Epithelial cell of proximal tubule (primary cell): ENCODE data around the gene SELENOH. TPM values are rescaled to one million over a fixed set of nuclear protein-coding genes. Genes with fewer than 3 reads are reported as not detected.

Experiments used
- DNase-seq: peaks from one replicate; pipeline ENCODE4 v3.0.0-alpha.2; 2011; ENCODE audit warnings: low read depth
- H3K4me3 ChIP-seq: 2 replicates; pipeline ENCODE4 v1.5.1; 2011; ENCODE audit warnings: low read depth, mild to moderate bottlenecking, low read length
- CTCF ChIP-seq: conservative IDR thresholded peaks from 2 replicates; pipeline ENCODE4 v1.5.1; 2012; ENCODE audit warnings: low read depth, mild to moderate bottlenecking, low read length
- total RNA-seq: library from RNA; depleted of rRNA; stranded (reverse); fragments of >200 nt; gene quantifications from 2 replicates; pipeline ENCODE4 v1.2.3, GENCODE V29; 2015

The SELENOH gene
- total RNA-seq, 1 donor from 2014 or later = 279 TPM

DNA sequence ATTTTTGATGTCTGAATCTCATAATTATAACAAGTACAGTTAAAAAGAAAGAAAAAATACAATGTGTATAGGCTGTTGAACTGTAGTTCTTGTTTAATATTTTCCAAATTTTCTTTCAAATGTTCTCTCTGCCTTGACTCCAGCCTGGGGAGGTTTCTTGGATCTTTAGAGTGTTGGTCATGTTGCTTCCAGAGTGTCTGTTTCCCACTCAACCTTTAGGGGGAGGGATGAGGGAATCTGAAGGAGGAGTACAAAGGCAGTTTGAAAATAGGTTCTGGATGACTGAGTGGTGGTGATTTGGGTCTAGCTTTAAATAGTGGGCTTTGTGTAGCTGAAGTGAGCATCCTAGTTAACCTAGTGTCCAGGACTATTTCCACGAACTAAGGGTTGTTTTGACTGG, 22.3 kb downstream of the SELENOH start:
- H3K4me3 ChIP-seq = peak overlapping the region; percentile 65
- no peak for DNase-seq
- TF ChIP-seq CTCF = peak; percentile 50

DNA sequence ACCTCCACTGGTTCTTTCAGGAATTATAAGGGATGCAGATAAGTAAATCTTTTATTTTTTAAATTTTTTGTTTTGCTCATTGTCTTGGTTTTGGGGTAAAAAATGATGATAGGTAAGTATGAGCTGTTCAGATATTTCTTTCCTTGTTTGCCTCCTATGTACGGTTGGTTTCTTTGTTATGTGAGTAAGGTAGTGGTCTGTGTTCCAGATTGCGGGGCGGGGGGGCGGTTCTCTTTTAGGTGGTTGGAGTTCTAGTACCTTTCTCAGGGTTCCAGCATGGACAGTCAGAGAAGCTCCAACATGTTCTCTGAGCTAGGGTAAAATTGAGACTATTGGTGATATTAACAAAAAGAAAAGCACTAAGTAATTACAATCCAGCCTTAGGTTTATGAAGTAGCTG, 22.7 kb downstream of the SELENOH start:
- no peak for TF ChIP-seq CTCF
- DNase-seq = no peak
- peak overlapping the region; percentile 65 for H3K4me3 ChIP-seq

DNA sequence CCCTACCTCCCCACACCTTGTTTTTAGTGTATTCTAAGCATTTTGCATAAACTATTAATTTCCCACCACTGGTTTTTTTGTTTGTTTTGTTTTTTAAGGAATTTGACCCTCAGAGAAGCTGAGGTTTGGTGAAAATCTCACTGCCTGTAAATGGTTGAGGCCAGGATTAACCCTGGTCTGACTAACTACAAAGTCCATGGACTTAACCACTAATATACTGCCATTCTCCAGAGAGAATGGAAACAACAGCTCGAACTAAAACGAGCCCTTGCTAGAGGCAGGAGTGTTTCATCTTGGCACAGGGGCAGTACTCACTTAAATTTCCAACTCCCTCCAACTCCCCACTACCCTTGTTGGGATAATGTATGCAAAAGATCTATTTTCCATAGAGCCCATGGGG, 23.3 kb downstream of the SELENOH start:
- TF ChIP-seq CTCF = no peak
- peak overlapping the region; percentile 65 for H3K4me3 ChIP-seq
- DNase-seq = no peak

DNA sequence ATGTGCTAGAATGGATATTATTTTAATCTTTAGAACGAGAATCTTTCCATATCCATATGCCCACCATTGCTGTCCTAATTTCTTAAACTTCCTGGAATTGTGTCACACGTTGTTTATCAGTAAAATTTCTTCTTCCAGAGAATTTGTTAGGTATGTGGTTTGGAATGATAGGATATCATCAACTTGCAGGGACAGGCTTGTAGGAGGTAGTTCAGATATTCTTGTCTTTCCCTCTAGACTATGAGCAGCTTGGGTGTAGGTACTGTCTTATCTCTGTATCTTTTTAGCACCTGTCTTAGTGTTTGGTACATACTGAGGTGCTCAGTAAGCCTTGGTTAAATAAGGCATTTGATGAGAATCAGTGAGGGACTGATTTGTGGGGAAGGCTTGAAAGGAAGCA, 23.7 kb downstream of the SELENOH start:
- DNase-seq = no peak
- H3K4me3 ChIP-seq = peak overlapping the region; percentile 65
- no peak for TF ChIP-seq CTCF

DNA sequence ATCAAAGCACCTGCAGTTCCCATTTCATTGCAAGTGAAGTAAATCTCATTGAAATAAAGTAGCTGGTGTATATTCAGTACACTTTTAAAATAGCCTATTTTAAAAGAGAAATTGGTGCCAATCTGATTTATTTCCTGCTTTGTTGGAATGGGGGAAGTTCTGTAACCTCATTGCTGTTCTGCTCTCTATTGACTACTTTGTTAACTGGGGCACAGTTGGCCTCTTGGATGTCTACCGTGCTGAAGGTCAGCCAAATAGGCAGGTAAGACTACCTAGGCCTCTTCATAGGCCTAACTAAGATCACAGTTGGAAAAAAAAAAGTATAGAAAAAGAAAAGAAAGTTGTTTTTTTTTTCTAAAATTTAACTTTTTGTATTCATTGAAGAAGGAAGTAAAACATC, 29.5 kb downstream of the SELENOH start:
- no peak for TF ChIP-seq CTCF
- H3K4me3 ChIP-seq = no peak overlapping the region
- no peak for DNase-seq

DNA sequence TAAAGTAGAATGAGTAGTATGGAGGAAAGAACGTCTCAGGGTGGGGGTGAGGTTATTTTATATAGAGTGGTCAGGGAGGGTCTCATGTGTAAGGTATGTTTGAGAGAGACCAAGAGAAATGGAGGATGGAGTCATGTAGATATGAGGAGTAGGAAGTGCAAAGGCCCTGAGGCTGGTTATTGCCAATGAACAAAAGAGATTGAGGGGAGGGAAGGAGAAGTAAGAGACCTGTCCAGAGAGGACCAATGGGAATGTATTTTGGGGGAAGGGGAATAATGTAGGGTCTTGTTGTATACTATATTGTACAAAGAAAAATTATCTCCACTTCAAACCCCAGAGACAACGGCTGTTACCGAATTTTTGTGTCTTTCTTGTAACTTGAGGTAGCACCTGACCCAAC, 30.1 kb downstream of the SELENOH start:
- DNase-seq = no peak
- H3K4me3 ChIP-seq = no peak overlapping the region
- TF ChIP-seq CTCF = no peak

DNA sequence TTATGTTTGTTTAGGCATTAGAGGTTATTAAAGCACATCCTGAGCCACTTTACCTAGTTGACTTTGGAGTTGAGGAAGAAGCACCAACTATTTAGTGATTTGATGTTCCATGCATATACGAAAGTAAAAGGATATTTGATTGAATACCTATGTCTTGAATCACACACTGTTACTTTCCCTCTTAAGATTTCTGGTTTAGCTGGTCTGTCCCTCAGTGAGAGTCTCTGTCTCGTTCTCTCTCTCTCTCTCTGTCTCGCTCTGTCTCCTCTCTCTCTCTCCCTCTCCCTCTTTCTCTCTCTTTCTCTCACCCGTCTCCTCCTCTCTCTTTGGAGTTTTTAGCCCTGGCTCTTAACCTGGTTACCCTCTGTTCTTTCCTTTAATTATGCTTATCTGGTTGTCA, 31.3 kb downstream of the SELENOH start:
- no peak for TF ChIP-seq CTCF
- no peak overlapping the region for H3K4me3 ChIP-seq
- no peak for DNase-seq
